GM21526 (cell line): Measurements from ENCODE around the gene DAZAP1.
"Not testable (repeated sequence)": the region's sequence is repeated elsewhere in the genome, so short reads cannot be mapped to it uniquely, and the experiment has no call there.

Experiments used
- ATAC-seq: cut with Tn5 transposase; IDR thresholded peaks from one replicate; pipeline ENCODE4 v1.9.1; 2021; ENCODE audit warnings: moderate library complexity; ENCODE audit not compliant: unreplicated experiment, low FRiP score

Gene DAZAP1

DNA sequence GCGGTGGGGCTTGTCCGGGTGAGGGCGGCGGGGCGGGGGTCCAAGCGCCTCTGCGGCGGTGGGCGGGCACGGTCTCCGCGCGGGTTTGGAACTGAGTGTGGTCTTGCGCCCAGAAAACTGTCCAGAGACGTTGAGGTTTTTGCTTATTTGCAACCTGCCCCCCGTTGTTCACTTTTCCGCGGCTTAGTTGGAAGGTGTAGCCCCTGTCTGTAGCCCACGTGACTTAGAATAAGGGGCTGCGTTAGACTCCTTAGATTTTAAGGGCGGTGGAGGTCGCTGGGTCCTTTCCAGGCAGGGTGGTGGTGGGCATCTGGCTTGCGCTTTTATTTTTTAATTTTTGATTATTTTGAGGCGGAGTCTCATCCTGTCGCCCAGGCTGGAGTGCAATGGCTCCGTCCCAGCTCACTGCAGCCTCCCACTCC, 31.6 kb downstream of the DAZAP1 start:
- no peak for ATAC-seq

DNA sequence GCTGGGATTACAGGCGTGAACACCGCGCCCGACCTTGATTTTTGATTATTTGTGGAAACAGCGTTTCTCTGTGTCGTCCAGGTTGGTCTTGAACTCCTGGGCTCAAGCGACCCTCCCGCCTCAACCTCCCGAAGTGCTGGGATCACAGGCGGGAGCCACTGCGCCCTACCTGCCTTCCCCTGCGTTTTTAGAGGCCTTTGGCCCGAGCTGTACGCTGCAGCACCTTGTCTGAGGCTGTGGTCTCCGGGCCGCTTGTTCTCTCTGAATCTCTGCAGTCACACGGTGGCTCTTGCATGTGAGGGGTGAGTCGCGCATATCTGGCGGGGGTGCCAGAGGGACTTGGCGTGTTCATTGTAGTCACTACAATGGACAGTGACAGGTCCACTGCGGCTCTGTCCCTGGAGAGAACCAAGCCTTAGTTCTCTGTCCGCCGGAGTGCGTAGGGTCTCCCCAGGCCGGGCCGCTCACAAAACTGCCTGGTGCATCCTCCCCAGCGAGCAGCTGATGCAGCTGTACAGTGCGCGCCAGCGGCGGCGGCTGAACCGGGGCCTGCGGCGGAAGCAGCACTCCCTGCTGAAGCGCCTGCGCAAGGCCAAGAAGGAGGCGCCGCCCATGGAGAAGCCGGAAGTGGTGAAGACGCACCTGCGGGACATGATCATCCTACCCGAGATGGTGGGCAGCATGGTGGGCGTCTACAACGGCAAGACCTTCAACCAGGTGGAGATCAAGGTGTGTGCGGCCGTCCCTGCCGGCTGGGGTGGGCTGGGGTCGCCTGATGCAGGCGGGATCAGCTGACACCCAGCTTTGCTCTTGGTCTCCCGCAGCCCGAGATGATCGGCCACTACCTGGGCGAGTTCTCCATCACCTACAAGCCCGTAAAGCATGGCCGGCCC, 32.4 kb downstream of the DAZAP1 start:
- not testable (repeated sequence) for ATAC-seq

DNA sequence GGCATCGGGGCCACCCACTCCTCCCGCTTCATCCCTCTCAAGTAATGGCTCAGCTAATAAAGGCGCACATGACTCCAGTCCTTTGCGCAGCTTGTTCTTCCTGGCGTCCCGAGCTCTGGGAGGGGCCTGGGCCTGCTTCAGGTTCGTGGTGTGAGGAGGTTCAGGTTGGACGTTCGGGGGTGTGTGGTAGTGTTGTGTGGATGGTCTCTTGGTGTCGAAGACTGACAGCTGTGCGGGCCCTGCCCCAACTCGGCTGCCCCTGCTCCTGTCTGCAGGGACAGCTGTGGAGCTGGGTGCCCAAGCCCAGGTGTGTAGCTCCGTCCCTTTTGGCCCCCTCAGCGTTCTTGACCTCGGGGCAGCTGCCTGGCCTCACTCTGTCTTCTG, 33.0 kb downstream of the DAZAP1 start:
- no peak for ATAC-seq

DNA sequence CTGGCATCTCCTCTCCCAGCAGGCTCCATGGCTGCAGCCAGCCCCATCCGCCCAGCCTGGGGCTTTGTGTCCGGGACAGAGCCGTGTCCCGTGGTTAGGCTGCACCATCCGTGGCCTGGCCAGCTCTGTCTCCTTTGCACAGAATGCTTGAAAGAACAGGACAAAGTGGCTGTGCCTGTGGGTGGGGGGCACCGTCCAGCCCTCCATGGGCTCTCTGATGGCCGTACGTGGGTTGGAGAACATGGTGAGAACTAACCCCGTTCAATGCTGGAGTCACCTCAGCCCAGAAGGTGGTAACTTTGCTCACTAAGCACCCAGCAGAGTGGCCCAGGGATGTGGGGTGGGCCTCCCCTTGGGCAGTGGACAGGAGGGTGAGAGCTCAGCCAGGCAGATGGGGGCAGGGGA, 33.6 kb downstream of the DAZAP1 start:
- no peak for ATAC-seq

DNA sequence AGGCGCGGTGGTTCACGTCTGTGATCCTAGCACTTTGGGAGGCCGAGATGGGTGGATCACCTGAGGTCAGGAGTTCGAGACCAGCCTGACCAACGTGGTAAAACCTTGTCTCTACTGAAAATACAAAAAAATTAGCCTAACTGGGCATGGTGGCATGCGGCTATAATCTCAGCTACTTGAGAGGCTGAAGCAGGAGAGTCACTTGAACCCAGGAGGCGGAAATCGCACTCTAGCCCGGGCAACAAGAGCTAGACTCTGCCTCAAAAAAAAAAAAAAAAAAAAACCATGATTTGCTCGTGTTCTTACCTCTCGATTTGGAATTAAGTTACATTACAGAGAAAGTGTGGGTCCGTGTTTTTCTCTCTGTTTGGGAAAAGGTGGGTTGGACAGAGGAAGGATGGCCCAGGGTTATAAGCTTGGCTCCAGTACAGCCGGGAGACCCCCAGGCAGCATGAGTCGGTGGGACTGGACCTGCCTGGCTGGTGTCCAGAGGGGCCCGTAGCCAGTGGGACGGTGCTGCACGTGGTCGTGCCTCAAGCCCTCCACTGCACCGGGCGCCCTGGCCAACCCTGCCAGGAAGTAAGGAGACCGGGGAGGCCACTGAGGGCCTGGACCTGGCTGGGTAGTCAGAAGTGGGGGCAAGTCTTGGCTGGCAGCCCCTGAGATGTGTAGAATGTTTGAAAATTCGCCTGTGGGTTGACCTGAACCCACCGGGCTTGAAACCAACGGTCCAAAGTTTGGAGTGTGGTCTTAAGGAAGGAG, 34.5 kb downstream of the DAZAP1 start:
- no peak for ATAC-seq

DNA sequence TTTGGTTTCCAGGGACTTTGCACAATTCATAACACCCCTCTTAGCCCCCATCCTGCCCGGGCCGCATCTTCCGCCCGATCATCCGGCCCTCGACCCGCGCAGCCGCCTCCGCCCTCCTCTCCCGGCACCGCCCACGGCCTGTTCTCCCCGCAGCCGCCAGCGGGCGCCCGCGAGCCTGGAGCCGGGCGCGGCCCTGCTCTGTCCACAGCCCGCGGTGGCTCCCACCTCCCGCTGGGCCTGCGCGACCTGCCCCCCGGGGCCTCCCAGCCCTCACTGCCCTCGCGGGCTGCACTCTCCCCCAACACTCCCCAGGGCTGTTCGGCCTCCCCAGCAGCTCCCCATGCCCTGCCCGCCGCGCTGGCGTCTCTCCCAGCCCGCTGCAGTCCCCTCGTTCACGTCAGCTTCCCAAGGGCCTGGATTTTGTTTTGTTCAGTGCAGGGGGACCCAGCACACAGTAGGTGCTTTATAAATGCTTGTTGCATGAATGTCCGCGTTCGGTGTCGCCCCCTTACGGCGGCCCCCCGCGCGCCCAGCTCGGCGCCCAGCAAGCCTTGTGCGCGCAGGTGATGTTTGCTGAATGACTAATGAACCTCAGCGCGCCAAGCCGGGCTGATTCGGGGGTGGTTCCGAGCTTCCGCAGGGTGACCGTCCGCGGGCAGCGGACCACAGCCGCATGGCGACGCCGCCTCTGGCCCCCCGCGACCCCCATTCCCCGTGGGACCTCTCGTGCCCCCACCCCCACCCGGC, 38.0 kb downstream of the DAZAP1 start:
- peak; percentile 47 for ATAC-seq

DNA sequence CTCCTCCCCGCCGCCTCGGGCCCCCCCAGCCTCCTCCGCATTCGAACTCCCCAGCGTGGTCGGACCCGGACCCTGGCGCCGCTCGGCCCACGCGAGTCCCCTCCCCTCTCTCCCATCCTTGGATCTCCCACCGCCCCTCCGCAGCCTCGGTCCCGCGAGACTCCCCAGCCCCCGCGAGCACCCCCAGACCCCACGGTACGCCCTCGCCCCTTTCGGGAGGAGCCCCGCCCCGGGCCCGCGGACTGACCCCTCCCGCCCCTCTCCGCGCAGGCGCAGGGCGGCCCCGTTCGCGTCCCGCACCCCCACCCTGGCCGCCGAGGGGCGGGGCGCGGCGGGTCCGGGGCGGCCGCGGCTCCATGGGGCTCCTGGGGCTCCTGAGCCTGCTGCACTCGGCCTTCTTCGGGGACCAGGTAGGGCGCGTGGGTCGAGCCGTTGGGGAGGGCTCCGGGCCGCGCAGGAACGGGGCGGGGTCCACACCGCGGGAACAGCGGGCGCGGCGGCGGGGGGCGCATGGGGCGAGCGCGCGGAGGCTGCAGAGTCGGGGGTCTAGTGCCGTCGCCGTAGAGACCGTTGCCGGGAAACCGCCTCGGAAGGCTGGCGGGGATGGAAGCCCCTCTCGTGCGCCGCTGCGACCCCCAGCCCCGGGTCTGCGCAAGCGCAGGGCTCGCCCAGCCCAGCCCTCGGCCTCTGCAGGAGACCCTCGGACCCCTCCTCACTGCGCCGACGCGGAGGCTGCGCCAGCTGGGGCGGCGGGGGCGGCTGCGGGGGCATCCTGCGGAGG, 38.7 kb downstream of the DAZAP1 start:
- ATAC-seq, result no peak

DNA sequence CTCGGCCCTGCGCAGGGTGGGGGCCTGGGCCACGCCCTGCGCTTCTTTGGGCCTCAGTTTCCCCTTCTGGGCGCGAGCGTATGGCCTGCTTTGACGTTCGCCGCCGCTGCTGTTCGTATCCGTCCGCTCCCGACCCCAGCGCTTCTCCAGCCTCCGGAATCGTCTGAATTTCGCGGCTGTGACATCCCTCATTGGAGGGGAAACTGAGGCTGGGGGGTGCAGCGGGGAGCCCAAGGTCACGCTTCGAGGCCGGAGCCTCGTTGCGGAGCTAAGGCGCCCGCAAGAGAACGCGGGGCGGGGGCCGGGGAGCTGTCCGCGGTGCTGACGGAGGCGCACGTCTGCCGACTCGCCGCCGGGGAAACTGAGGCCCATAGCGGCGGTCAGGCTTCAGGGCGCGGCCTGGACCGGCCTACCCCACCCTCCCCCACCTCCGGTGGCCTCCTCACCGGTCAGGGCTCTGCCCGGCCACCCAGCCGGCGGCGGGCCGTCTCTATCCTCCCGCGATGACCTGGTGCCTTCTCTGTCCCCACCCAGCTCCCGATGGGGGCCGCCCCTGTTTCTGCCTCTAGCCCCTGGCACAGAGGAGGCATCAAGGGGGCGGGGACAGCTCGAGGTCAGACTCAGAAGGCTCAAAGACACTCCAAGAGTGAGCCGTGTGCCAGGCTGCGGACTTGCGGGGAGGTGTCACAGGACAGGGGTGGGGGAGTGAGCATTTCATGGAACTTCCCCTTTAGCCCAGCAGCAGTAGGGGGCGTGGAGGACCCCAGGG, 39.5 kb downstream of the DAZAP1 start:
- ATAC-seq, result no peak

DNA sequence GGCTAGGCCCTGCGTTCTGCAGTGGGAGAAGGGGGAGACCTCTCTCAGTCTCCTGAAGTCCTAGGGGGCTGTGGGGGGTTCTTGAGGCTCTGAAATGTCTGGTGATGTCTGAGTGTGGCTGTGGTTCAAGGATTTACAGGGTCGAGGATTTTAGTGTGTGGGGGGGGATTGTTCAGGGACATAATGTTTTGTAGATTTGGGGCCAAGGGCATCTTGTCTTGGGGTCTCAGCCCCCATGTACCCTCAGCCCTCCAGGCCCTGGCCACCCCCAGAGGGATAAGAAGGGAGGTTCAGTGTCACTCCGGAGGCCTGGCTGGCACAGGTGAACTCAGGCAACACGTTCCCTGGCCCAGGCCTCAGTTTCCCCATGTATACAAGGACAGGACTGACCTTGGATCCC, 40.1 kb downstream of the DAZAP1 start:
- no peak for ATAC-seq

DNA sequence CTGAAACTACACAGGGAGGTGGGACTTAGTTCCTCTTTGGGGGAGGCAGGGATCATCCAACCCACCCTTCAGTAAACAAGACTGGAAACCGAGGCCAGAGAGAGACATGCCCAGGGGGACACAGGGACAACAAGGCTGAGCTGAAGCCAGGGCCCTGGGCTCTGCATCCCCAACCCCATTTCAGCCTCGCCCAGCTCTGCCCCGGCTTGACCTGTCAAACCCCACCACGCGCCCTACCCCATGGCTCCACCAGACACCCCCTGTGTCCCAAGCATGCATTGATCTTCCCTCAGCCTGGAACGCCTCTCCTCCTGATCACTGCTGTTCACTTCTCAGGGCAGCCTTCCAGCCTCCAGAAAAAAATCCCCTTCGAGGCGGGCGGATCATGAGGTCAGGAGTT, 40.6 kb downstream of the DAZAP1 start:
- ATAC-seq, result no peak

DNA sequence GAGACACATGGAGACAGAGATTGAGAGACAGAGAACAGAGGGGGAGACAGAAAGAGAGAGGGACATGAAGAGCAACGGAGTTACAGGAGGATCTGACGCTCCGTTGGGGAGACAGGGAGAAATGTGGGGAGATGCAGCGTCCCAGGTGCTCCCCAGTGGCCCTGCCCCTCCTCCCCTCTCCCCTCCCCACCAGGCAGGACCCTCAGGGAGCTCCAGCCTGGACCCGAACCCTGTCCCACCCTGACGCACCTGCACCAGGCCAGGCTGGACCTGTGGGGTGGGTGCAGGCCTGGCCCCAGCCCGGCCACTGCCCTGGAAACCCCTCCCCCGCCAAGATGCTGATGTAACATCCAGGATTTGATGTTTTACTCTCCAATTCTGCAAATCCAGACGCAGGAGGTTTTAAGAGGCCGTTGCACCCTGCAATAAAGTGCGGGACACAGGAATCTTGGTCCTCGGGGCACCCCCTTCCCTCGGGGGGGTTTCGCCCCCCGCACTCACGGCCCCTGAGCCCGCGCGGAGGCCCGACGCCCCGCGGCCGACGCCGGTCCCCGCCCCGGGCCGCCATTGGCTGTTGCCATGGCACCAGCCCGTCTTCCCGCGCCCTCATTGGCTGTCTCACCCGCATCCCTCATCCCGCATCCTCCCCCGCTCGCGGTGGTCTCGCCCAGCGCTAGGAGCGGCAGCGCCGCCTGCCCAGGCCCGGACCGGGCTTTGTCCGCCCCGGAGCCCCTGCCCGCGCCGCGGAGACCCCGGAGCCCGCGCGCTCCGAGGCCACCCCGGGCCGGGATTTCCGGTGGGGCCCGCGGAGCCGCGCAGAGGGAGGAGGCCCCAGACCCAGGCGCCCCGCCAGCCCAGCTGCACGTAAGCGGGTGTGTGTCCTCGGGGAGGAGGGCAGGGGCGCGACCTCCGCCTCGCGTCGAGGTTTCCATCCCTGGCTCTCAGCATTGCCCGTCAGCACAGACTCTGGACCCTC, 42.4 kb downstream of the DAZAP1 start, which contains the start of gene APC2:
Gene APC2 (plus strand): TSS at position 655 of the 976 bp plus-strand sequence. CDS start 2,881 bp downstream, outside the sequence.
- ATAC-seq, result no peak

DNA sequence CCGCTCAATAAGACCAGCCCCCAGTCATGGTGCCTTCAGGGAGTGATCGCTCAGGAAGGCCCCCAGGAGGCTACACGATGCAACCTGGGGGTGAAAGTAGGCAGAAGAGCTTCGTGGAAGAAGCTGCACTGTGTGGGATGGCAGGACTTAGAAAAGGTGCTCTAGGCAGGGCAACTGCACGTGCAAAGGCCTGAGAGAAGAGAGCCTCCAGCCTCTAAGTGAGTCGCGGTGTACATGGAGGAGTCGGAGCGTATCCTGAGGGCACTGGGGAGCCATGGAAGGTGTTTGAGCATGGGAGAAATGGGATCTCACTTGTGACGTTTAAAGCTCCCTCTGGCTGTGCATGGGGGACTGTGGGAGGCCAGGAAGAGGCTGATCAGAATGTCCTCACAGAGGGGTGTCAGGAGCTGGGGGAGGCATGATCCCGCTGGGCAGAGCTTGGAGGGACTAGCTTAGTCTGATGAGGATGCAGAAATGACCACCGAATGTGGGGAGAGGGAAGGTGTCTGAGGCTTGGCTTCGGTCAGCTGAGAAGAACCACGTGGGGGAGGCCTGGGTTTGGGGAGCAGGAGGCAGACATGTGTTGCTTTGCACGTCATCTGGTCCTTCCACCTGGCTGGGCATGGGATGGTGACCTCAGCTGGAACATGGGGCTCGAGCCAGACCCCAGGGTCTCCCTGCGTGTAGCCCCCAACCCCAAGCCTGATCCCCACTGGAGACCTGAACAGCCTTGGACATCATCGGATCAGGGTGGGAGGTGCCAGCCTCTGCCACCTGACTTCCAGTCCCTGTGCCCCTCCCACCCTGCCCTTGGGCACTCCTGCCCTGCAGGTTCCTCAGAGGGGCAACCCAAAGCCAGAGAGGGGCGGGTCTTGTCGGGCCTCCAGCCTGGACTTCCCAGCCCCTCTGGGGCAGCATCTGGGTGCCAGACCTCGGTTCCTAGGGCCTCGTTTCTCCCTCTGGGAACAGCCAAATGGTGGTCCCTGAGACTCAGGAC, 43.6 kb downstream of the DAZAP1 start:
- ATAC-seq, result no peak

DNA sequence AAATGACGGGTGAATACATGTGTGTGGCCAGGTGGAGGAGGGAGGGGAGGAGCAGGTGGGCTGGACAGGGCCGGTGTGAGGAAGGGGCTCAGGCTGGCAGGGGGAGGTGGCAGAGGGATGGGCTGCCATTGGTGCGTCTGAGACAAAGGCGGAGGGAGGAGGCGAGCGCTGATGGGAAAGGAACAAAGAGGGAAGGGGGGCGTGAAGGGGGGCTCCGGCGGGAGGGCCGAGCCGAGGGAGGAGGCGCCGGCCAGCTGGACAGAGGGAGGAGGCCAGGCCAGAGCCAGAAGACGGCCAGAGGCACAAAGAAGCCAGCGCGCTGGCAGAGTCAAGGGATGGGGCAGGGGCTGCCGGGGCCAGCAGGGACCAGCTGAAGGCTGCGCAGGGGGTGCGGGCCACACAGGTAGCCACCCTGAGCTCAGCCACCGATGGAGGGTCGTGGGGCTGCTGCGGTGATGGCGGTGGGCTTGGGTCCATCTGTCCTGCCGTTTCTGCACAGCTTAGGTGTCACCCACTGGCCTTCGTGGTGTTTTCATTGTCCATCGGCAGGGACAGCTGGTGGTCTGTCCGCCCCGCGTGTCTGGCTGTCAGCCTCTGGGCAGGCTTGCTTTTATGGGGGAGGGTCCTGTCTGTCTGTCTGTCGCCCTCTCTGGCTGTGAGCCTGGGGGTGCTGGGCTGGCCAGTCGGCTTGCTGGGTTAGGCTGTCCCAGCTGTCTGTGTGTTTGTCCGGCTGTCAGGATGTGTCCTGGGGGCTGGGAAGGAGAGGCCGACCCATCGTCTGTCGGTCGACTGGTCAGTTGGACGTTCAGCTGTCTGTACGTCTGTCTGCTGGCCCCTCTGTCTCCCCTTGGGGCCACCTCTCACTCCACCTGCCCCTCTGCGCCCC, 44.8 kb downstream of the DAZAP1 start:
- no peak for ATAC-seq

DNA sequence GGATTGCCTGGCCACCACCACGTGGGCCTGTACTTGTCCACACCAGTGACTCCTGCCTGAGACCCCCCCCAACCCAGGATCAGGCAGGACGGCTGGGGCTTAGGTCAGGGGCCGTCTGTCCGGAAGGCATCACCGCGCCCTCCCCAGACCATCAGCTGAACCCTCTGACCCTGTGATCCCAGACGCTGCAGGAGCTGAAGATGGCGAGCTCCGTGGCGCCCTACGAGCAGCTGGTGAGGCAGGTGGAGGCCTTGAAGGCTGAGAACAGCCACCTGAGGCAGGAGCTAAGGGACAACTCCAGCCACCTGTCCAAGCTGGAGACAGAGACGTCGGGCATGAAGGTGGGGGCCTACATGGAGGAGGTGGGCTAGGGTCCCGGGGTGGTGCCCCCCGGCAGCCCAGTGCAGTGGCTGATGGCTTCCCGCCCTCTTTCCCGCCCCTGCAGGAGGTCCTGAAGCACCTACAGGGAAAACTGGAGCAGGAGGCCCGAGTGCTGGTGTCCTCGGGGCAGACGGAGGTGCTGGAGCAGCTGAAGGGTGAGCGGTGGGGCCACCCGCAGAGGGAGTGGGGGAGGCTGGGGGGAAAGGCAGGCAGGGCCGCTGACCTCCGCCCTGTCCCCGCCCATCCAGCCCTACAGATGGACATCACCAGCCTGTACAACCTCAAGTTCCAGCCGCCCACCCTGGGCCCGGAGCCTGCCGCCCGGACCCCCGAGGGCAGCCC, 45.6 kb downstream of the DAZAP1 start:
- ATAC-seq, result no peak

DNA sequence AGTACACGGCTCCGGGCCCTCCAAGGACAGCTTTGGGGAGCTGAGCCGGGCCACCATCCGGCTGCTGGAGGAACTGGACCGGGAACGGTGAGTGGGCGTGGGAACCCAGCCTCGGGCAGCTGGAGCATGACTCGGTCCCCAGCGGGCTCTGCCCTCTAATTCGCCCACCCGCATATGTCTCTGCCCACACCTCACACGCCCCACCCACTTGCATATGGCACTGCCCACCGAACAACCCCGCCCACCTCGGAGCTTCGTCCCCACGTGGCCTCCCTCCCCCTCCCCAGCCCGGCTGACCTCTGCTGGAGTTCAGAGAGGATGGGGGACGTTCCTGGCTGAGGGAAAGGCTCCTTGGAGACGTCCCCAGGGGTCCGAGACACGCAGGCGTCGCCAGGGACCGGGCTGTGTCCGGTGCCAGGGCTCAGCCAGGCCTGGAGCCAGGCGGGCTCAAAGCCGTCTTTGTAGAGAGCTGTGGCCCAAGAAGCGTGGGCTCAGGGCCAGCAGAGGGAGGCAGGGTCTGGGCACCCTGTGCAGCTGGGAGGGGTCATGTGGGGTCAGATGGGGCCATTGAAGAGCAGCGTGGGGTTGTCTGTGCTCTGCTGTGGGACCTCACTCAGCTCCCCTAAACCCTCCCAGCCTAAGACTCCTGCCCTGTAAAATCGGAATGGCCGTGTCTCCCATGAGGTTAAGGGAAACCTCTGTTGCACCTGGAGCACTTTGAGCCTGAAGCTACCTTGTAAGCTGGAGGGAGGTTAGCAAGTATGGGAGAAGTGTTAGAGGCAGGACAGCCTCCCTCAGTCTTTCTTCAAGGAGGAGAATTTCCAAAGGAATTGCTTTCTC, 46.4 kb downstream of the DAZAP1 start:
- no peak for ATAC-seq
